M059J (cell line): ENCODE measurements around the gene CAMSAP3. TPM values are rescaled to one million over a fixed set of nuclear protein-coding genes. Genes with fewer than 3 reads are reported as not detected.

Experiments
- DNase-seq: peaks from one replicate; pipeline ENCODE4 v3.0.0-alpha.2; 2012; ENCODE audit warnings: low read depth
- total RNA-seq: library from RNA; depleted of rRNA; stranded (reverse); fragments of >200 nt; shearing (Covaris generic); gene quantifications from 2 replicates; pipeline ENCODE4 v1.2.3, GENCODE V29; 2014; rRNA removed

CAMSAP3 gene
- total RNA-seq, 1 experiment from 2014 or later: 0.15 TPM

- no peak for DNase-seq
These were observed 52.8 kb downstream of the CAMSAP3 start for GRCh38 chr19:7648265-7649014.

GRCh38 chr19:7650148-7650547 is 54.5 kb downstream of the CAMSAP3 start:
- DNase-seq: no peak

- DNase-seq: peak; percentile 71
These were observed 56.5 kb downstream of the CAMSAP3 start for GRCh38 chr19:7652061-7652641.

GRCh38 chr19:7654401-7654800 is 58.7 kb downstream of the CAMSAP3 start:
- DNase-seq: peak; percentile 64

GRCh38 chr19:7655581-7655980 is 59.9 kb downstream of the CAMSAP3 start:
- DNase-seq: no peak

GRCh38 chr19:7657131-7657751 is 61.6 kb downstream of the CAMSAP3 start:
- no peak for DNase-seq

GRCh38 chr19:7658219-7658686 is 62.6 kb downstream of the CAMSAP3 start:
- DNase-seq: peak; percentile 20

GRCh38 chr19:7661744-7662538 is 66.3 kb downstream of the CAMSAP3 start:
- no peak for DNase-seq

- DNase-seq: no peak
These were observed 67.0 kb downstream of the CAMSAP3 start for GRCh38 chr19:7662657-7663056.

GRCh38 chr19:7663706-7664105 is 68.0 kb downstream of the CAMSAP3 start:
- no peak for DNase-seq

- no peak for DNase-seq
These were observed 69.4 kb downstream of the CAMSAP3 start for GRCh38 chr19:7665076-7665475.

Other genes starting within 250 kb of the CAMSAP3 start
- gene ARHGEF18, start 246.9 kb upstream of the CAMSAP3 start, total RNA-seq: 27.7 and 54.2 TPM in 2 replicates
- gene PEX11G, start 106.8 kb upstream of the CAMSAP3 start, total RNA-seq: 0.20 and 0.74 TPM in 2 replicates
- 27.2 and 55.4 TPM in 2 replicates for gene ZNF358, start 79.8 kb upstream of the CAMSAP3 start, total RNA-seq
- gene MCOLN1, start 73.2 kb upstream of the CAMSAP3 start, total RNA-seq: 2.9 and 7.8 TPM in 2 replicates
- 46.3 and 86.0 TPM in 2 replicates for gene PNPLA6, start 60.1 kb upstream of the CAMSAP3 start, total RNA-seq
- gene XAB2, start 33.7 kb downstream of the CAMSAP3 start, total RNA-seq: 26.0 and 38.5 TPM in 2 replicates
- 54.8 and 67.8 TPM in 2 replicates for gene PET100, start 33.9 kb downstream of the CAMSAP3 start, total RNA-seq
- not detected in 2 replicates for gene PCP2, start 37.9 kb downstream of the CAMSAP3 start, total RNA-seq
- 0.30 and 2.8 TPM in 2 replicates for gene STXBP2, start 41.2 kb downstream of the CAMSAP3 start, total RNA-seq
- gene RETN, start 73.2 kb downstream of the CAMSAP3 start, total RNA-seq: not detected in 2 replicates
- gene MCEMP1, start 81.2 kb downstream of the CAMSAP3 start, total RNA-seq: not detected in 2 replicates
- gene TRAPPC5, start 85.0 kb downstream of the CAMSAP3 start, total RNA-seq: 89.9 and 101 TPM in 2 replicates
- not detected in 2 replicates for gene FCER2, start 106.3 kb downstream of the CAMSAP3 start, total RNA-seq
- gene CLEC4G, start 136.2 kb downstream of the CAMSAP3 start, total RNA-seq: not detected in 2 replicates
- not detected in 2 replicates for gene CD209, start 151.7 kb downstream of the CAMSAP3 start, total RNA-seq
- not detected in 2 replicates for gene CLEC4M, start 167.4 kb downstream of the CAMSAP3 start, total RNA-seq
- 20.7 and 29.2 TPM in 2 replicates for gene EVI5L, start 234.4 kb downstream of the CAMSAP3 start, total RNA-seq